Measurements from ENCODE around the gene USP20.

GRCh38 chr9:129809346-129809745, 25.9 kb upstream of the USP20 start:
- TF ChIP-seq CTCF (IDR thresholded peaks at IDR 0.05; ENCODE audit: insufficient read depth, low read length, poor library complexity, severe bottlenecking), result no peak
- no peak for TF ChIP-seq EZH2phosphoT487 (conservative IDR thresholded peaks at IDR 0.05; ENCODE audit: low read length)

All from SU-DHL-6 (cell line).